NB4 (cell line): Measurements from ENCODE around the gene TMEM131L.

Source experiments
- DNase-seq: peaks from one replicate; pipeline ENCODE4 v3.0.0; 2010; ENCODE audit warnings: low read depth
- H3K4me3 ChIP-seq: one replicate; pipeline ENCODE4 v1.5.1; 2011; ENCODE audit warnings: mild to moderate bottlenecking, low read depth, low read length, moderate library complexity
- MYC ChIP-seq: IDR thresholded peaks from 2 replicates; pipeline ENCODE4 v1.6.1; 2011; ENCODE audit warnings: low read depth, low read length
- POLR2A ChIP-seq: IDR thresholded peaks from 2 replicates; pipeline ENCODE4 v1.6.1; 2011; ENCODE audit warnings: mild to moderate bottlenecking; ENCODE audit not compliant: insufficient read length; ENCODE audit errors: extremely low read depth
- TF ChIP-seq, protein P1 (sequence below): IDR thresholded peaks from one replicate; pipeline ENCODE4 v1.5.1; 2012; ENCODE audit warnings: low read depth, low read length
- TF ChIP-seq, protein P2 (sequence below): IDR thresholded peaks from 2 replicates; pipeline ENCODE4 v1.6.1; 2011; ENCODE audit warnings: low read depth, low read length

TMEM131L gene

DNA sequence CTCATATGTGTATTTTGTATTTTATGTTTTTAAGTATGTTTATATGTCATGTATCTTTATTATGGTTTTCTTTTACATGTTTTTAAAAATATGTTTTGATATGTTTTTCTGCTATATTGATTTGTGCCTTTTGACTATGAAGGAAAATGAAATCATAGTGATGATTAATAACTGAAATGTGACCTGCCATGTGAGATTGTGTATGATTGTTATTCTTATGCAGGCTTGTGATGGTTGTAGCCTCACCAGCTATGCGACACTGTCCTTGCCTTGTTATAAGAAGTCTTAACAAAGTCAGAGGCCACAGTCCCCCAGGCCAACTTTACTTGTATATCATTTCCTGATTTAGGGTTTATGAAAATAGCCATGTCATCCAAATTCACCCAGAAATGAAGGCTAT, 83.2 kb downstream of the TMEM131L start:
- TF ChIP-seq, protein P1, sequence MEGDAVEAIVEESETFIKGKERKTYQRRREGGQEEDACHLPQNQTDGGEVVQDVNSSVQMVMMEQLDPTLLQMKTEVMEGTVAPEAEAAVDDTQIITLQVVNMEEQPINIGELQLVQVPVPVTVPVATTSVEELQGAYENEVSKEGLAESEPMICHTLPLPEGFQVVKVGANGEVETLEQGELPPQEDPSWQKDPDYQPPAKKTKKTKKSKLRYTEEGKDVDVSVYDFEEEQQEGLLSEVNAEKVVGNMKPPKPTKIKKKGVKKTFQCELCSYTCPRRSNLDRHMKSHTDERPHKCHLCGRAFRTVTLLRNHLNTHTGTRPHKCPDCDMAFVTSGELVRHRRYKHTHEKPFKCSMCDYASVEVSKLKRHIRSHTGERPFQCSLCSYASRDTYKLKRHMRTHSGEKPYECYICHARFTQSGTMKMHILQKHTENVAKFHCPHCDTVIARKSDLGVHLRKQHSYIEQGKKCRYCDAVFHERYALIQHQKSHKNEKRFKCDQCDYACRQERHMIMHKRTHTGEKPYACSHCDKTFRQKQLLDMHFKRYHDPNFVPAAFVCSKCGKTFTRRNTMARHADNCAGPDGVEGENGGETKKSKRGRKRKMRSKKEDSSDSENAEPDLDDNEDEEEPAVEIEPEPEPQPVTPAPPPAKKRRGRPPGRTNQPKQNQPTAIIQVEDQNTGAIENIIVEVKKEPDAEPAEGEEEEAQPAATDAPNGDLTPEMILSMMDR, result no peak
- no peak for TF ChIP-seq POLR2A
- TF ChIP-seq, protein P2, sequence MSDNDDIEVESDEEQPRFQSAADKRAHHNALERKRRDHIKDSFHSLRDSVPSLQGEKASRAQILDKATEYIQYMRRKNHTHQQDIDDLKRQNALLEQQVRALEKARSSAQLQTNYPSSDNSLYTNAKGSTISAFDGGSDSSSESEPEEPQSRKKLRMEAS, result no peak
- TF ChIP-seq MYC, result no peak
- H3K4me3 ChIP-seq, result no peak overlapping the region
- no peak for DNase-seq

DNA sequence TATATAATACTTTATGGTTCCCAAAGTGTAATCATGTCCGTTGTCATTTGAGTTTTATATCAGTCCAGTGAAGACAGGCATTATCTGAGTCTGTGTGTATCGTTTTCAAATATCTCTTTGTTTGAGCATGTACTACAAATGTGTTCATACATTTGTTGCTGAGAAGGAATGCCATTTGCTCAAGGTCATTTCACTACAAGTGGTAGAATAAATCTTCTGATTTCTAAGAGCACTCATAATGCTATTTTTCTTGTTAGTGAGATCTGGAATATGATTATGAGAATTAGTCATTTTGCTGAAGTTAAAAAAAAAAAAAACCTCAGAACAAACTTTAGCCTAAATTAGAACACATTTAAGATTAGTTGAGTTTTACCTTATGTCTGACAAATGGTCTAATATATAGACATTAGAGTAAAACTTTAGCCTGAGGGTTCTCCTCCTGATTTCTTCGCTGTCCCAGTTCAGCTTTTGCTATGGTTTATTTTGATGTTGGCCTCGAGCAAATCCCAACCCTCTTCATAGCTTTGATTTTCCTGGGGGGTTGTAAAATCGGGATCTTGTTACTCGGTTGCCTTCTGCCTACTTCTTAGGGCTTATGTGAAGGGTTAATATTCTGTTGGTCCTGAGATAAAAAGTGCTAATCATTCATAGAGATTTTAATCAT, 87.1 kb downstream of the TMEM131L start:
- TF ChIP-seq, protein P2, result no peak
- TF ChIP-seq, protein P1, result no peak
- TF ChIP-seq MYC, result no peak
- TF ChIP-seq POLR2A, result no peak
- DNase-seq, result no peak
- H3K4me3 ChIP-seq, result no peak overlapping the region

DNA sequence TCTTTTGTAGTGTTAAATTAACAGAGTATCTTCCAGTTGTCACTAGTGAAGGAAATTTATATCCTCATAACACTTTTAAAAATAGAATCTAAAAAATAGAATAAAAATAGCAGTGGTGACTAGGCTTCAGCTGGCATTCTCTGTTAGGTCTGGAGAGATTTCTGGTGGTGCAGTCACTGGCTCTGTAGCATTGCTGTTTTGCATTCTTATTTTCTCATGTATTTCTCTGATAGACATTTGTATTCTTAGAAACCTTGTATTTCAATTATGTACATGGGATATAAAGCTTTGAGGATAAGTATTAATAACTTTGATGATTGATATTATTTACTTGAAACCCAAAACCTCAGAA, 87.6 kb downstream of the TMEM131L start:
- TF ChIP-seq MYC (no peak), POLR2A (no peak)
- TF ChIP-seq, protein P1, result no peak
- TF ChIP-seq, protein P2, result no peak
- no peak overlapping the region for H3K4me3 ChIP-seq
- no peak for DNase-seq

DNA sequence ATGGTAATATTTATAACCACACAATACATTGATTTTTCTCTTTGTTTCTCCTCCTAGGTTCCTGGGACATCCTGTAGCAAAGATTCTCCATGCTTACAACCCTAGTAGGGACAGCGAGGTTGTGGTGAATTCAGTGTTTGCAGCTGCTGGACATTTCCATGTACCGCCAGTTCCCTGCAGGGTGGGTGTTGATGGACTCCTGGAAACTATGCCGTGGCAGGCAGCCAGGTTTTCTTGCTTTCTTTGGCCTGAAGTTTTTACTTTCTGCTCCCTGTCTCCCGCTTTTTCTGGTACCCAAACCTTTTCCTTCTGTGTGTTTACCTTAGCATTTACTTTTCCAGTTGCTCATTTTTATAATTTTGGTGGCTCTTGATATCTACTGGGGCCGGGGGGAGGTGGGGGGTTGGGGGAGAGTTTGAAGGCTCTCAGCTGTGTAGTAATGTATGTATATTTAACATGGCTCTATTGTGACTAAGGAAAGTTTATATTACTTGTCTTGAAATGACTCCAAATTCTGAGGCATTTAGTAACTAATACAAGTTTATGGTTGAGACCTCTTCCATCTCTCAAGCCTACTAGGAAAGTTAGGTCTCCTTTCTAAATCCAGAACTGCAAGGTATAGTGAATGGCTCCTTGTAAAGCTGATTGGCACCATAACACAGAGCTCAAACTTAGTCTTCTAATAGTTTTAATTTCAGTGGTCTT, 89.7 kb downstream of the TMEM131L start:
- no peak for TF ChIP-seq POLR2A
- TF ChIP-seq, protein P1, result no peak
- TF ChIP-seq, protein P2, result no peak
- no peak overlapping the region for H3K4me3 ChIP-seq
- DNase-seq, result no peak

DNA sequence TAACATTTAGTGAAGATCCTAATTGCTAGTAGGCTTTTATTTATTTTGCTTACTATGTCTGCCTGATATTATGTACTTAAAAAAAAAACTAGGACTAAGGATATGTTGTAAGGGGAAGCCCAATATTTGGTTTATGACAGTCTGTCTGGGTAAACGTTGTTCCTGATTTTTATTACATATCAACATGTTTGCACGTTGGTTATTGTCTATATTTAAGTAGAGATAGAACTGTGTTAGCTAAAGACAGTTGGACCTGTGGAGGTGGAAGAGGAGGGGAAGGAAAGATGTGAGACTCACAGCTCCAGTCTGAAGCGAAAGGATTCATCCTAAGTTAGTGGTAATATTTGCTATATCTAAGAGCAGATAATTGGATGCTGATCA, 90.3 kb downstream of the TMEM131L start:
- no peak for TF ChIP-seq MYC
- no peak for TF ChIP-seq POLR2A
- H3K4me3 ChIP-seq, result no peak overlapping the region
- no peak for DNase-seq

DNA sequence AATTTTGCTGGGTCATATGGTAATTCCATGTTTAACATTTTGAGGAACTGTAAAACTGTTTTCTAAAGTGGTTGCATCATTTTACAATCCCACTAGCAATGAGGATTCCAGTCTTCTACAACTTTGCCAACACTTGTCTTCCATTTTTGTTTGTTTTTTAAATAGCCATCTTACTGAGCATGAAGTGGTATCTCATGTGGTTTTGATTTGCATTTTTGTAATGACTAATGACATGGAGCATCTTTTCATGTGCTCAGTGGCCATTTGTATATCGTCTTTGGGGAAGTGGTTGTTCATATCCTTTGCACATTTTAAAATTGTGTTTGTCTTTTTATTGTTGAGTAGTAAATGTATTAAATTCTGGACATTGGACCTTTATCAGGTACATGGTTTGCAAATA, 94.7 kb downstream of the TMEM131L start:
- no peak overlapping the region for H3K4me3 ChIP-seq
- DNase-seq, result no peak
- TF ChIP-seq, protein P2, result no peak
- no peak for TF ChIP-seq POLR2A
- TF ChIP-seq, protein P1, result no peak
- TF ChIP-seq MYC, result no peak
